HepG2 (cell line): ENCODE measurements around the gene FRMPD2. TPM values are rescaled to one million over a fixed set of nuclear protein-coding genes. Genes with fewer than 3 reads are reported as not detected.
"Not testable (repeated sequence)": the region's sequence is repeated elsewhere in the genome, so short reads cannot be mapped to it uniquely, and the experiment has no call there.

Experiments
- ATAC-seq: fragments of 200-7000 bp; cut with Tn5 transposase; 3 replicates; pipeline ENCODE4 v1.9.1; 2020; ENCODE audit warnings: mild to moderate bottlenecking, moderate library complexity
- BruUV-seq: library from RNA; stranded (reverse); fragments of 400-500 nt; replicated peaks from 2 replicates; lab custom pipeline; 2021; lab: Mats Ljungman, UMichigan
- CTCF ChIA-PET: fragments of 300-600 bp; formaldehyde crosslinking; extraction: SDS; loops from one replicate; lab custom pipeline; 2021; ENCODE audit warnings: low total read pairs, inconsistent platforms, low intra/inter-chr PET ratio; lab: Yijun Ruan, JAX
- POLR2A ChIA-PET: fragments of 350-600 bp; sonication (Branson Sonifier 250); formaldehyde crosslinking; loops from one replicate; lab custom pipeline; 2020; ENCODE audit warnings: antibody characterized with exemption, inconsistent platforms; lab: Yijun Ruan, JAX
- DNase-seq: peaks from one replicate; pipeline ENCODE4 v3.0.0-alpha.2; 2015; ENCODE audit warnings: low spot score
- FAIRE-seq: peaks from 3 replicates; lab custom pipeline; 2011; peaks lifted over from hg19 to GRCh38; lab: Jason Lieb, UNC
- H2AFZ ChIP-seq: one replicate; pipeline ENCODE4 v1.6.1; 2011; ENCODE audit warnings: low read length, inconsistent platforms
- H3K27ac ChIP-seq: fragments of 300-600 bp; 3 replicates; pipeline ENCODE4 v1.8.0; 2011; ENCODE audit warnings: mixed run types, mild to moderate bottlenecking, mixed read lengths, low read length, inconsistent platforms; ENCODE audit not compliant: insufficient read depth; ENCODE audit errors: extremely low read length
- H3K27me3 ChIP-seq, 2 experiments: fragments of 200-600 bp in 1 of 2; 2 replicates in 1 of 2; 3 replicates in 1 of 2; pipeline versions ENCODE4 v1.6.0 to v1.8.0; 2011; ENCODE audit warnings: low read length in 2 of 2, mild to moderate bottlenecking in 2 of 2, moderate library complexity in 2 of 2, inconsistent platforms in 1 of 2; ENCODE audit not compliant: insufficient read depth in 2 of 2, control insufficient read depth in 1 of 2
- H3K36me3 ChIP-seq, 2 experiments: fragments of 200-600 bp in 1 of 2; replicated peaks in 1 of 2; 2 replicates in 1 of 2; 3 replicates in 1 of 2; pipeline versions ENCODE4 v1.5.1 to v1.8.0; 2011; ENCODE audit warnings: low read length in 2 of 2, inconsistent platforms in 1 of 2; ENCODE audit not compliant: insufficient read depth in 2 of 2, control insufficient read depth in 1 of 2
- H3K4me1 ChIP-seq: 2 replicates; pipeline ENCODE4 v1.5.1; 2012; ENCODE audit warnings: low read length, inconsistent platforms; ENCODE audit not compliant: insufficient read depth
- H3K4me2 ChIP-seq: 2 replicates; pipeline ENCODE4 v1.6.0; 2011; ENCODE audit warnings: low read depth, low read length, inconsistent platforms
- H3K4me3 ChIP-seq, 3 experiments: fragments of 200-600 bp in 1 of 3; sonication (generic), shearing (Covaris generic) in 1 of 3; replicated peaks in 1 of 3; 2 replicates each; pipeline ENCODE4 v1.5.1; 2011 to 2016; ENCODE audit warnings: low read length in 3 of 3, inconsistent platforms in 2 of 3, low read depth in 2 of 3, mild to moderate bottlenecking in 2 of 3, control low read depth in 1 of 3, mixed read lengths in 1 of 3; ENCODE audit not compliant: insufficient read depth in 1 of 3
- H3K79me2 ChIP-seq: one replicate; pipeline ENCODE4 v1.6.1; 2011; ENCODE audit warnings: low read length, inconsistent platforms; ENCODE audit not compliant: insufficient read depth
- H3K9ac ChIP-seq: 2 replicates; pipeline ENCODE4 v1.6.0; 2011; ENCODE audit warnings: mild to moderate bottlenecking, low read depth, low read length, inconsistent platforms; ENCODE audit not compliant: insufficient read depth
- H3K9me3 ChIP-seq: 2 replicates; pipeline ENCODE4 v1.5.1; 2012; ENCODE audit warnings: mild to moderate bottlenecking, low read length
- H4K20me1 ChIP-seq: 2 replicates; pipeline ENCODE4 v1.6.0; 2011; ENCODE audit warnings: inconsistent platforms, mild to moderate bottlenecking, low read length, moderate library complexity; ENCODE audit not compliant: insufficient read depth
- FOXK2 ChIP-seq: fragments of 450-650 bp; IDR thresholded peaks from 2 replicates; pipeline ENCODE4 v1.6.1; 2016
- HOXA9 ChIP-seq: sonication (generic); formaldehyde crosslinking; IDR thresholded peaks from 2 replicates; pipeline ENCODE4 v1.8.1; 2022; ENCODE audit warnings: missing genetic modification reagents, mild to moderate bottlenecking, moderate library complexity, borderline replicate concordance
- NFRKB ChIP-seq: fragments of 450-650 bp; IDR thresholded peaks from 2 replicates; pipeline ENCODE4 v1.6.1; 2017
- PAF1 ChIP-seq: IDR thresholded peaks from 2 replicates; pipeline ENCODE4 v1.6.1; 2016; ENCODE audit warnings: missing genetic modification reagents, missing compliant biosample characterization
- REPIN1 ChIP-seq: sonication (generic); formaldehyde crosslinking; IDR thresholded peaks from 2 replicates; pipeline ENCODE4 v1.8.0; 2022; ENCODE audit warnings: missing genetic modification reagents, low read depth, mild to moderate bottlenecking, borderline replicate concordance
- TGIF2 ChIP-seq: IDR thresholded peaks from 2 replicates; pipeline ENCODE4 v1.6.1; 2016; ENCODE audit warnings: control low read depth, missing compliant biosample characterization
- THAP11 ChIP-seq: IDR thresholded peaks from 2 replicates; pipeline ENCODE4 v1.6.1; 2016; ENCODE audit warnings: missing biosample characterization, missing genetic modification reagents
- ZNF503 ChIP-seq: sonication (generic); formaldehyde crosslinking; IDR thresholded peaks from 2 replicates; pipeline ENCODE4 v1.4.0; 2020; ENCODE audit warnings: missing genetic modification reagents
- ZNF619 ChIP-seq: sonication (generic); formaldehyde crosslinking; IDR thresholded peaks from 2 replicates; pipeline ENCODE4 v1.4.0; 2020; ENCODE audit warnings: mild to moderate bottlenecking, missing genetic modification reagents
- ZNF773 ChIP-seq: sonication (generic); formaldehyde crosslinking; IDR thresholded peaks from 2 replicates; pipeline ENCODE4 v1.4.0; 2020; ENCODE audit warnings: missing genetic modification reagents, borderline replicate concordance
- whole genome bisulfite sequencing: methylation state at CpG from one replicate; pipeline ENCODE4 v1.1.6; 2017; ENCODE audit warnings: low lambda C conversion rate; 5-methylcytosine and 5-hydroxymethylcytosine counted together
- in situ Hi-C: cut with HindIII; loops from 2 replicates; pipeline ENCODE4 v1.10.0; 2017; ENCODE audit warnings: low pct_unique_long_range_greater_than_20kb; ENCODE audit not compliant: extremely low pct_ligation_motif_present
- intact Hi-C: fragments of 100-400 bp; cut with micrococcal nuclease; formaldehyde crosslinking; loops from one replicate; pipeline ENCODE4 v1.10.0; 2022; ENCODE audit not compliant: unreplicated experiment
- polyA plus RNA-seq, 8 experiments: library from polyadenylated mRNA; depleted of rRNA in 3 of 8; stranded (reverse) in 7 of 8; unstranded in 1 of 8; fragments of >200 nt; fragmentation: Illumina TruSeq in 4 of 8; extraction: Trizol in 4 of 8; gene quantifications; 2 replicates each; pipeline versions ENCODE4 v1.2.1 to v1.2.3, GENCODE V29; 2011 to 2016; ENCODE audit warnings: low read depth in 4 of 8, missing spikeins in 1 of 8, mixed read lengths in 1 of 8; ENCODE audit not compliant: insufficient read depth in 1 of 8
- total RNA-seq, 5 experiments: library from RNA; depleted of rRNA; stranded (reverse); fragments of >200 nt; fragmentation: Illumina TruSeq; extraction: Trizol; gene quantifications; 2 replicates each; pipeline ENCODE4 v1.2.3, GENCODE V29; 2016; ENCODE audit warnings: low read depth in 1 of 5
- TF ChIP-seq, protein P1 (sequence below): sonication (generic); formaldehyde crosslinking; IDR thresholded peaks from 2 replicates; pipeline ENCODE4 v1.8.1; 2023; ENCODE audit warnings: mild to moderate bottlenecking, missing genetic modification reagents

FRMPD2 gene
- total and polyA plus RNA-seq, 2 of the 13 experiments (the other 11 are each of a cell fraction or from before 2014, with no cell fraction given): 0.45 to 1.3 TPM

- TF ChIP-seq ZNF503 (CRISPR knock-in tag): no peak
- no peak for TF ChIP-seq NFRKB
- no peak for TF ChIP-seq HOXA9 (CRISPR knock-in tag)
These were observed 87.4 kb downstream of the FRMPD2 start (continued) for GRCh38 chr10:48187126-48187525.

DNA sequence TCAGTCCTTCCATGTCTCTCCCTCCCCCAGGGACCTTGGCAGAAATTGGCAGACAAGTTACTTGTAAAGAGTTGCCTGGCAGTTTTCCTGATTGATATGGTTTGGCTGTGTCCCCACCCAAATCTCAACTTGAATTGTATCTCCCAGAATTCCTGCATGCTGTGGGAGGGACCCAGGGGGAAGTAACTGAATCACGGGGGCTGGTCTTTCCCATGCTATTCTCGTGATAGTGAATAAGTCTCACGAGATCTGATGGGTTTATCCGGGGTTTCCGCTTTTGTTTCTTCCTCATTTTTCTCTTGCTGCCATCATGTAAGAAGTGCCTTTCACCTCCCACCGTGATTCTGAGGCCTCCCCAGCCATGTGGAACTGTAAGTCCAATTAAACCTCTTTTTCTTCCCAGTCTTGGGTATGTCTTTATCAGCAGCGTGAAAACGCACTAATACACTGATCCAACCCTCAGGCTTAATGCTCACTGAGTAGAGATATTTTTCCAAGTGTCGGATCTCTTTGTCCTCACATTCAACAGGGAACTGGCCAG, 88.2 kb downstream of the FRMPD2 start:
- H3K27me3 ChIP-seq, POLR2A ChIA-PET, BruUV-seq, H3K4me3 ChIP-seq, DNase-seq, H3K4me2 ChIP-seq, FAIRE-seq, H4K20me1 ChIP-seq, H3K36me3 ChIP-seq, H3K9ac ChIP-seq, CTCF ChIA-PET, H2AFZ ChIP-seq, in situ Hi-C loops, H3K79me2 ChIP-seq, H3K9me3 ChIP-seq, H3K27ac ChIP-seq, intact Hi-C loops, ATAC-seq: not testable (repeated sequence)
- H3K4me1 ChIP-seq: peaks cover 33% of the 10 kb centered on the region
- WGBS: 84% methylated on average over 9 of the region's 9 CpGs

DNA sequence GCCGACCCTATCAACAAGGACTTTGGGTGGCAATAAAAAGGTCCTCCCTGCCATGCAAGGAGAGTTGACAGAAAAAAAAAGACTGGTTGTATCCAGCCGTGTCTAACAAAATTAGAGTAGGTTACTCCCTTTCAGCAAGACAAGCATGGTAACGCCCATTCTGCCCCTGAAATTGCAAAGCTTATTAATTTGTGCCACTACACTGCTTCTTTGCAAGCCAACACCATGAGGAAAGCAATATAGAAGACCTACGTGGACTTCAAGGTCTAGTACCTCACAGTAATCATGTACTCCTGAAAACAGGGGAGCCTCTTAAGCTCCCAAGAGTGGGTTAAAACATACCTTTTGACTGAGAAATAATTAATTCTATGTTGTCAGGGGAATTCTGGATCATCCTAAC, 90.3 kb downstream of the FRMPD2 start:
- FAIRE-seq (no peak), DNase-seq (no peak), ATAC-seq (no peak)
- BruUV-seq: no TSS peak
- ChIA-PET CTCF (no interaction called here), POLR2A (no interaction called here)
- Histone ChIP-seq H4K20me1 (no peaks in the 10 kb centered on the region), H3K9me3 (no peaks in the 10 kb centered on the region), H3K79me2 (no peaks in the 10 kb centered on the region), H3K27me3 (no peaks in the 10 kb centered on the region), H3K9ac (no peak overlapping the region), H3K4me2 (no peak overlapping the region), H3K36me3 (no peaks in the 10 kb centered on the region), H3K4me3 (no peak overlapping the region), H3K27ac (no peak overlapping the region), H2AFZ (no peak overlapping the region), H3K4me1 (peaks cover 25% of the 10 kb centered on the region)
- in situ Hi-C loops: no loop called here
- WGBS: 63% methylated on average over 4 of the region's 4 CpGs
- intact Hi-C loops: no loop called here
- no peak for TF ChIP-seq REPIN1 (CRISPR knock-in tag)
- no peak for TF ChIP-seq ZNF773 (CRISPR knock-in tag)
- TF ChIP-seq FOXK2: no peak
- TF ChIP-seq, protein P1, sequence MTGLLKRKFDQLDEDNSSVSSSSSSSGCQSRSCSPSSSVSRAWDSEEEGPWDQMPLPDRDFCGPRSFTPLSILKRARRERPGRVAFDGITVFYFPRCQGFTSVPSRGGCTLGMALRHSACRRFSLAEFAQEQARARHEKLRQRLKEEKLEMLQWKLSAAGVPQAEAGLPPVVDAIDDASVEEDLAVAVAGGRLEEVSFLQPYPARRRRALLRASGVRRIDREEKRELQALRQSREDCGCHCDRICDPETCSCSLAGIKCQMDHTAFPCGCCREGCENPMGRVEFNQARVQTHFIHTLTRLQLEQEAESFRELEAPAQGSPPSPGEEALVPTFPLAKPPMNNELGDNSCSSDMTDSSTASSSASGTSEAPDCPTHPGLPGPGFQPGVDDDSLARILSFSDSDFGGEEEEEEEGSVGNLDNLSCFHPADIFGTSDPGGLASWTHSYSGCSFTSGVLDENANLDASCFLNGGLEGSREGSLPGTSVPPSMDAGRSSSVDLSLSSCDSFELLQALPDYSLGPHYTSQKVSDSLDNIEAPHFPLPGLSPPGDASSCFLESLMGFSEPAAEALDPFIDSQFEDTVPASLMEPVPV (CRISPR knock-in tag): no peak
- no peak for TF ChIP-seq THAP11
- TF ChIP-seq TGIF2: no peak
- no peak for TF ChIP-seq ZNF619
- no peak for TF ChIP-seq PAF1 (CRISPR knock-in tag)
